A673 (cell line): Measurements from ENCODE around the gene NSD2. TPM values are rescaled to one million over a fixed set of nuclear protein-coding genes. Genes with fewer than 3 reads are reported as not detected.

ENCODE experiments used
- BruUV-seq: library from RNA; stranded (reverse); fragments of 400-500 nt; replicated peaks from 2 replicates; lab custom pipeline; 2021; lab: Mats Ljungman, UMichigan
- CTCF ChIA-PET: fragments of 300-600 bp; sonication (Branson Sonifier 250); formaldehyde crosslinking; loops from one replicate; lab custom pipeline; 2022; ENCODE audit warnings: antibody characterized with exemption; lab: Charles Lee
- POLR2A ChIA-PET: fragments of 300-600 bp; sonication (Branson Sonifier 250); formaldehyde crosslinking; loops from one replicate; lab custom pipeline; 2022; ENCODE audit warnings: antibody characterized with exemption; ENCODE audit not compliant: low non-redundant PET; lab: Charles Lee
- DNase-seq: peaks from one replicate; pipeline ENCODE4 v3.0.0-alpha.2; 2015; ENCODE audit warnings: low spot score
- H3K27ac ChIP-seq: fragments of 200-600 bp; sonication (generic); 2 replicates; pipeline ENCODE4 v1.5.1; 2016; ENCODE audit warnings: mixed run types, low read depth, mild to moderate bottlenecking, mixed read lengths, antibody characterized with exemption, low read length; ENCODE audit not compliant: poor library complexity, severe bottlenecking
- H3K27me3 ChIP-seq: fragments of 200-600 bp; sonication (generic); replicated peaks from 2 replicates; pipeline ENCODE4 v1.6.1; 2017; ENCODE audit warnings: mixed run types, low read depth, mild to moderate bottlenecking, mixed read lengths, antibody characterized with exemption, low read length; ENCODE audit not compliant: insufficient read depth, poor library complexity
- H3K36me3 ChIP-seq: fragments of 200-600 bp; sonication (generic); 2 replicates; pipeline ENCODE4 v1.6.1; 2016; ENCODE audit warnings: mixed run types, mild to moderate bottlenecking, mixed read lengths, antibody characterized with exemption, low read length; ENCODE audit not compliant: insufficient read depth, poor library complexity, severe bottlenecking
- H3K4me1 ChIP-seq: fragments of 200-600 bp; sonication (generic); 2 replicates; pipeline ENCODE4 v1.6.1; 2017; ENCODE audit warnings: mixed run types, mild to moderate bottlenecking, mixed read lengths, antibody characterized with exemption, low read length; ENCODE audit not compliant: insufficient read depth, poor library complexity, severe bottlenecking
- H3K4me3 ChIP-seq: fragments of 200-600 bp; sonication (generic); 2 replicates; pipeline ENCODE4 v1.5.1; 2016; ENCODE audit warnings: low read depth, mixed run types, mild to moderate bottlenecking, mixed read lengths, low read length; ENCODE audit not compliant: poor library complexity, severe bottlenecking
- H3K9me3 ChIP-seq: fragments of 200-600 bp; sonication (generic); 2 replicates; pipeline ENCODE4 v1.6.1; 2016; ENCODE audit warnings: mixed run types, low read depth, mild to moderate bottlenecking, mixed read lengths, antibody characterized with exemption, low read length; ENCODE audit not compliant: poor library complexity, severe bottlenecking
- CTCF ChIP-seq: fragments of 300-800, 200-600 bp; sonication (generic); conservative IDR thresholded peaks from 2 replicates; pipeline ENCODE4 v1.5.1; 2017; ENCODE audit warnings: low read depth, mild to moderate bottlenecking, antibody characterized with exemption, low read length, moderate library complexity, mixed read lengths
- EZH2 ChIP-seq: fragments of 200-600 bp; sonication (generic); IDR thresholded peaks from 2 replicates; pipeline ENCODE4 v1.6.1; 2017; ENCODE audit warnings: borderline replicate concordance, low read depth, mild to moderate bottlenecking, mixed read lengths, antibody characterized with exemption, low read length; ENCODE audit not compliant: poor library complexity, severe bottlenecking
- intact Hi-C: fragments of 100-400 bp; cut with micrococcal nuclease; formaldehyde crosslinking; loops from one replicate; pipeline ENCODE4 v1.10.0; 2022; ENCODE audit not compliant: unreplicated experiment
- total RNA-seq: library from RNA; stranded (reverse); gene quantifications from 2 replicates; pipeline ENCODE4 v1.2.3, GENCODE V29; 2021

Gene NSD2
- total RNA-seq, 1 experiment from 2014 or later = 227 TPM

- Histone ChIP-seq H3K4me3 (no peak overlapping the region), H3K27me3 (no peaks in the 10 kb centered on the region), H3K9me3 (no peaks in the 10 kb centered on the region), H3K36me3 (peaks cover 16% of the 10 kb centered on the region), H3K27ac (no peak overlapping the region), H3K4me1 (no peaks in the 10 kb centered on the region)
- no peak for TF ChIP-seq CTCF
- intact Hi-C loops = no loop called here
- POLR2A ChIA-PET = no interaction called here
- BruUV-seq = no TSS peak
- DNase-seq = no peak
- CTCF ChIA-PET = no interaction called here
Observed at GRCh38 chr4:1890979-1891570, 19.9 kb downstream of the NSD2 start.

- TF ChIP-seq CTCF (no peak), EZH2 (no peak)
- Histone ChIP-seq H3K27me3 (no peaks in the 10 kb centered on the region), H3K4me3 (no peak overlapping the region), H3K4me1 (no peaks in the 10 kb centered on the region), H3K9me3 (no peaks in the 10 kb centered on the region), H3K36me3 (peaks cover 31% of the 10 kb centered on the region), H3K27ac (no peak overlapping the region)
- intact Hi-C loops = loop anchor here (5.0 kb wide), 2 partner anchors 84 to 149 kb away; no protein-coding TSS in a partner anchor
- no TSS peak for BruUV-seq
- DNase-seq = no peak
- ChIA-PET POLR2A (no interaction called here), CTCF (interaction anchor here (0.6 kb wide), 1 partner anchor 302 kb away, joined by 3 read pairs; no protein-coding TSS in a partner anchor)
Observed at GRCh38 chr4:1895971-1896657, 24.9 kb downstream of the NSD2 start.

- ChIA-PET CTCF (no interaction called here), POLR2A (no interaction called here)
- BruUV-seq = no TSS peak
- Histone ChIP-seq H3K4me3 (no peak overlapping the region), H3K27ac (no peak overlapping the region), H3K4me1 (no peaks in the 10 kb centered on the region), H3K9me3 (no peaks in the 10 kb centered on the region), H3K36me3 (peaks cover 36% of the 10 kb centered on the region), H3K27me3 (no peaks in the 10 kb centered on the region)
- DNase-seq = no peak
- TF ChIP-seq CTCF (no peak), EZH2 (no peak)
- intact Hi-C loops = loop anchor here (5.0 kb wide), 2 partner anchors 84 to 149 kb away; no protein-coding TSS in a partner anchor
Observed at GRCh38 chr4:1896658-1896991, 25.4 kb downstream of the NSD2 start.
